LNCaP clone FGC (cell line): ENCODE measurements around the gene CCDC27.
A peak's percentile ranks its signal among the peaks of the same experiment; 100 is the strongest.

Experiments
- DNase-seq: peaks from one replicate; pipeline ENCODE4 v3.0.0-alpha.2; 2011; ENCODE audit warnings: low read depth
- H3K4me3 ChIP-seq: 2 replicates; pipeline ENCODE4 v1.5.1; 2011; ENCODE audit warnings: mild to moderate bottlenecking, low read depth, low read length, control low read depth
- TF ChIP-seq, protein P1 (sequence below): IDR thresholded peaks from 2 replicates; pipeline ENCODE4 v1.5.1; 2012; ENCODE audit warnings: mild to moderate bottlenecking; ENCODE audit not compliant: control insufficient read depth, insufficient read depth; ENCODE audit errors: extremely low read depth

Gene CCDC27

DNA sequence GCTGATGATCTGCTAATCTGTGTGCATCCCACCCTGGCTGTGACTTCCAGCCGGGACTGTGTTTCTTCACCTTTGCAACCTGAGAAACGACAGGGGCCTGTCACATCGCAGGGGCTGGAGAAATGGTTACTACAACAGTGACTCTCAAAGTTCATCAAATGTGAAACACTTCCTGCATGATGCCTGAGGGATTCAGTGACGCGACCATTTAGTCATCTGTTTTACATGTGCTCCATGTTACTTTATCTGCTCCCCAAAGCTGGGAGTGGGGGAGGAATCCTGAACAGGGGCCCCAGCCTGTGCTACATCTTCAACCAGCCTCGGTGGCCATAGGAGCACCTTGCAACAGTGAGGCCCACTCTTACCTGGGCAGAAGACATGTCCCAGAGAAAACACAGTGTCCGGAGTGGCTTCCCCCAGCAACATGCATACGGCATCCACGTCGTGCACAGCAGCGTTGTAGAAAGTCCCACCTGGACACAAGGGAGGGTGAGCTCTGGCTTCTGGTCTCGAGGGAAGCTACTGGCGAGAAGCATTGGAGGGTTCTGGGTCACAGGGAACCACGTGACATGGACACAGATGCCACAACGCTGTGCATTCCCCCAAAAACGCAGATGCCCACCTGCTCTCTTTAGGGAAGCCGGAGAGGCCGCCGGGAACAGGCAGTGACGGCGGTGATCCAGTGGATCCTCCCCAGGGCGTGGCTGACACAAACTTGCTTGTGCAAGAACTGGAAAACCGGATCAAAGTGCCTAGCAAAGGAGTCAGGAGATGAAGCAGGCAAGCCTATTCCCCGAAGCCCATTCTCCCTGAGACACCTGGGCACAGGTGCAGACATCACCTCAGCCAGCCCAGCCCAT lies 9.6 kb upstream of the CCDC27 start:
- no peak overlapping the region for H3K4me3 ChIP-seq
- no peak for DNase-seq
- TF ChIP-seq, protein P1, sequence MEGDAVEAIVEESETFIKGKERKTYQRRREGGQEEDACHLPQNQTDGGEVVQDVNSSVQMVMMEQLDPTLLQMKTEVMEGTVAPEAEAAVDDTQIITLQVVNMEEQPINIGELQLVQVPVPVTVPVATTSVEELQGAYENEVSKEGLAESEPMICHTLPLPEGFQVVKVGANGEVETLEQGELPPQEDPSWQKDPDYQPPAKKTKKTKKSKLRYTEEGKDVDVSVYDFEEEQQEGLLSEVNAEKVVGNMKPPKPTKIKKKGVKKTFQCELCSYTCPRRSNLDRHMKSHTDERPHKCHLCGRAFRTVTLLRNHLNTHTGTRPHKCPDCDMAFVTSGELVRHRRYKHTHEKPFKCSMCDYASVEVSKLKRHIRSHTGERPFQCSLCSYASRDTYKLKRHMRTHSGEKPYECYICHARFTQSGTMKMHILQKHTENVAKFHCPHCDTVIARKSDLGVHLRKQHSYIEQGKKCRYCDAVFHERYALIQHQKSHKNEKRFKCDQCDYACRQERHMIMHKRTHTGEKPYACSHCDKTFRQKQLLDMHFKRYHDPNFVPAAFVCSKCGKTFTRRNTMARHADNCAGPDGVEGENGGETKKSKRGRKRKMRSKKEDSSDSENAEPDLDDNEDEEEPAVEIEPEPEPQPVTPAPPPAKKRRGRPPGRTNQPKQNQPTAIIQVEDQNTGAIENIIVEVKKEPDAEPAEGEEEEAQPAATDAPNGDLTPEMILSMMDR: no peak

DNA sequence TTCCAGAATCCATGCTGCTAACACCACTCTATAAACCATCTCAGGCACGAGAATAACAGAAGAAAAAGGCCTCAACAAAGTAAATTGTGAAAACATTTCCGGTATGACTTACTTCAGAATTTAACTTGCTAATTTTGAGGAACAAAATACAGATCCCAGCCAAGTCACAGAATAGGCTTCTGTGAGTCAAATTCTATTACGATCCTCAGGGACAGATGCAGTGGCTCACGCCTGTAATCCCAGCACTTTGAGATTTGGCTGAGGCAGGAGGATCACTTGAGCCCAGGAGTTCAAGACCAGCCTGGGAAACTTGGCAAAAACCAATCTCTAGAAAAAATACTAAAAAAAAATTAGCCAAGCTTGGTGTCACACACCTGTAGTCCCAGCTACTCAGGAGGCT lies 8.8 kb upstream of the CCDC27 start:
- TF ChIP-seq, protein P1: no peak
- no peak for DNase-seq
- no peak overlapping the region for H3K4me3 ChIP-seq

DNA sequence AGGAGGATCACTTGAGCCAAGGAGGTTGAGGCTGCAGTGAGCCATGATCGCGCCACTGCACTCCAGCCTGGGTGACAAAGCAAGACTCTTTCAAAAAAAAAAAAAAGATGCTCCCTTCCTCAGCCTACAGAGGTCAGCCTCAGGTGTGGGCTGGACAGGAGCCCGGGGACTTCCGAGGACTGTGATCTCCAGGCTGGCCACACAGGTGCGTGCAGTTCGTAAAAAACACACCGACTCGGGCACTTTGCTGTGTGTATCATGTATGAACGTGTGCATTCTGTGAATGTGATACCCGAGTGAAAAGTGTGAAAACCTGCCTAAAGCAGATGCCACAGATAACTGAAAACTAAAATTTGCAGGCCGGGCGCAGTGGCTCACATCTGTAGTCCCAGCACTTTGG lies 8.4 kb upstream of the CCDC27 start:
- TF ChIP-seq, protein P1: no peak
- no peak overlapping the region for H3K4me3 ChIP-seq
- peak; percentile 8 for DNase-seq

DNA sequence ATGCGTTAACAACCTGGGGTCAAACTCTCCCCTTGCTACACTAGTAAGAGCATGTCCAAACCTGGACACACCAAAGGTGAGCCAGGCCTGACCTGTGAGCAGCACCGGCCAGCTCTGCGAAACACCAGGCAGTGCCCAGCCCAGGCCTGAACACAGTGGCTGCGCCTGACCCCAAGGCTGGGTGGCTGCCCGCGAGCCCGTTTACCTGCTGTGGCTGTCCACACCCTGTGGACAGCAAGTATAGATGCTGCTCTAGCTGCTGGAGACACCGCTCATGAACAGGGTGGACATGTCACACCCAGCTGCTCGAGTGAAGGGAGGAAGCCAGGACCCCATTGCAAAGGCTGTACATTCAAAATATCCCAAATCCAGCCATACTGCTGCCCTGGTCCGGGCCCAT lies 7.6 kb upstream of the CCDC27 start:
- DNase-seq: no peak
- TF ChIP-seq, protein P1: no peak
- H3K4me3 ChIP-seq: no peak overlapping the region

DNA sequence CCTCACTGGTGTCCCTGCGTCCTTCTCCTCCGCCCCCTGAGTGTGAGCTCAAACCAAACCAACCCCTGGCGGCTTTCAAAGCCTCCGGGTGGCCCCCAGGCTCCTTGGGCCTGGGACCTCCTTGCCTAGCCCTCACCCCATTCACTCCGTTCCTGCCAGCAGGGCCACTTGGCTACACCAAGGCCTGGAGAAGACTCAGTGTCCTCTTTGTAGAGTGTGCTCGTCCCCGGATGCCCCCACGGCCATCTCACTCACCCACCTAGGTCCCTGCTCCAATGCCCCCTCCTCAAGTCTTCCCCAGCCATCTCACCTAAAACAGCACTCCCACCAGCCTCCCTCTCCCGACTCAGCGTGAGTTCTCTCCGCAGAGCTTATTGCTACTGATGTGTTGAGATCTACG lies 7.2 kb upstream of the CCDC27 start:
- no peak for DNase-seq
- H3K4me3 ChIP-seq: no peak overlapping the region
- TF ChIP-seq, protein P1: no peak

DNA sequence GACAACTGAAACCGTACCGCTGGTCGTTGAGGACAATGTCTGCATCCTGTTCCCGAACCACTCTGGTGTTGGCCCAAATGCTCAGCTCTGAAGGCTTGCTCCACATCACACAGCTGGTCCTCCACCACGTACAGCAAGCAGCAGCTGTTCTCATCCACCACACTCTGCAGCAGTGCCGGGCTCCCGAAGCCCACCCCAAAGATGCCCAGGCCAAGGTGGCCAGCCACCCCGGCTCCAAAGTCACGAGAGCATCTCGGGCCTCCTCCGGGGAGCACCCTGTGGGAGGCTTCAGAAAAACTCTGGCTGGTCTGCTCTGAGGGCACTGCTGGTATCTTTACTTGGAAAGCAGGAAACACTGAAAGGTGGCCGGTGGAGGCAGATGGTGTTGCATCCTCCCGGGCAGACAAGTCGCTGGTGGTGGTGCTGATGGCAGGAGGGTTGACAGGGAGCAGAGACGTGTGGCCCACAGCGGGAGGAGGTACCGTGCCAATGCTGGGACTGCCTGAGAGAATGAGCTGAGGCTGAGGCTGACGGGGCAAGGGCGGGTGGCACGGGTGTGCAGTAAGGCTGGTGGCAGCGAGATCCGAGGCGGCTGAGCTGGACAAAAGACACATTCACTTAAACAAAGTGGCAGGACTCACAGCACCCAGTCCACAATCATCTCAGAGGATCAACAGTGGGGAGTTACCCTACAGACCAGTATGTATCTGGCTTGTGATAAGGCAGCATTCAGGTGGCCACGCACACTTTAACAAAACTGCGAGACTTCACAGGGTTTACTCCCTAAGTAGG lies 6.5 kb upstream of the CCDC27 start:
- TF ChIP-seq, protein P1: no peak
- no peak for DNase-seq
- peak overlapping the region; percentile 88 for H3K4me3 ChIP-seq
